ENCODE results near the gene PHKG1. TPM values are rescaled to one million over a fixed set of nuclear protein-coding genes. Genes with fewer than 3 reads are reported as not detected.
A peak's percentile ranks its signal among the peaks of the same experiment; 100 is the strongest.
"Not testable (repeated sequence)": the region's sequence is repeated elsewhere in the genome, so short reads cannot be mapped to it uniquely, and the experiment has no call there.

The PHKG1 gene
- total and polyA plus RNA-seq, 4 donors: 2.9 to 20.5 (median 6.9) TPM

GRCh38 chr7:56092388-56092787 is 364 bp downstream of the PHKG1 start:
- H3K27me3 ChIP-seq (ENCODE audit: control insufficient read depth in 1 of 2, insufficient read depth in 2 of 2, low read length in 1 of 2); H3K4me3 ChIP-seq (ENCODE audit: low read length in 2 of 2); H3K36me3 ChIP-seq (ENCODE audit: control insufficient read depth in 1 of 2, insufficient read depth in 2 of 2, low read length in 1 of 2); DNase-seq; intact Hi-C loops (cut with DNase I); H3K9me3 ChIP-seq (ENCODE audit: control insufficient read depth, low read length); H3K4me1 ChIP-seq (ENCODE audit: control insufficient read depth in 1 of 2, insufficient read depth in 2 of 2, low read length in 2 of 2): not testable (repeated sequence)
- ATAC-seq (ENCODE audit: low FRiP score): peak; percentile 20
- WGBS, 2 donors: 6% methylated on average over 6 of the region's 6 CpGs
- H3K27ac ChIP-seq (ENCODE audit: low read depth in 1 of 2, low read length in 2 of 2): peak overlapping the region; percentile 10 to 97

GRCh38 chr7:56091591-56091990 is 1.2 kb downstream of the PHKG1 start:
- Histone ChIP-seq H3K4me1 (ENCODE audit: control insufficient read depth in 1 of 2, insufficient read depth in 2 of 2, low read length in 2 of 2) (no peaks in the 10 kb centered on the region), H3K4me3 (ENCODE audit: low read length in 2 of 2) (no peak overlapping the region), H3K27me3 (ENCODE audit: control insufficient read depth in 1 of 2, insufficient read depth in 2 of 2, low read length in 1 of 2) (no peaks in the 10 kb centered on the region), H3K9me3 (ENCODE audit: control insufficient read depth, low read length) (no peaks in the 10 kb centered on the region), H3K36me3 (ENCODE audit: control insufficient read depth in 1 of 2, insufficient read depth in 2 of 2, low read length in 1 of 2) (peaks cover 0 to 2% of the 10 kb centered on the region in 2 donors), H3K27ac (ENCODE audit: low read depth in 1 of 2, low read length in 2 of 2) (peak overlapping the region; percentile 97 to 99)
- DNase-seq (peak; percentile 87 to 89), ATAC-seq (ENCODE audit: low FRiP score) (peak; percentile 83)
- intact Hi-C loops (cut with DNase I): no loop called here
- 4 to 9% methylated on average over 3 of the region's 3 CpGs for WGBS, 2 donors

- no peak overlapping the region for H3K27ac ChIP-seq (ENCODE audit: low read depth in 1 of 2, low read length in 2 of 2)
- H3K27me3 ChIP-seq (ENCODE audit: control insufficient read depth in 1 of 2, insufficient read depth in 2 of 2, low read length in 1 of 2): no peaks in the 10 kb centered on the region
- DNase-seq (peak in 1 of 2 donors; percentile 68), ATAC-seq (ENCODE audit: low FRiP score) (no peak)
- intact Hi-C loops (cut with DNase I): no loop called here
- H3K4me1 ChIP-seq (ENCODE audit: control insufficient read depth in 1 of 2, insufficient read depth in 2 of 2, low read length in 2 of 2): no peaks in the 10 kb centered on the region
- H3K9me3 ChIP-seq (ENCODE audit: control insufficient read depth, low read length): no peaks in the 10 kb centered on the region
- no peak overlapping the region for H3K4me3 ChIP-seq (ENCODE audit: low read length in 2 of 2)
- peaks cover 0 to 2% of the 10 kb centered on the region in 2 donors for H3K36me3 ChIP-seq (ENCODE audit: control insufficient read depth in 1 of 2, insufficient read depth in 2 of 2, low read length in 1 of 2)
- WGBS, 2 donors: 92 to 94% methylated on average over 16 of the region's 16 CpGs
Measured at GRCh38 chr7:56087445-56087844, 5.3 kb downstream of the PHKG1 start.

- ATAC-seq (ENCODE audit: low FRiP score): no peak
- peak in 1 of 2 donors; percentile 45 for DNase-seq
- 94 to 96% methylated on average over 7 of the region's 7 CpGs for WGBS, 2 donors
- Histone ChIP-seq H3K4me1 (ENCODE audit: control insufficient read depth in 1 of 2, insufficient read depth in 2 of 2, low read length in 2 of 2) (no peaks in the 10 kb centered on the region), H3K4me3 (ENCODE audit: low read length in 2 of 2) (no peak overlapping the region), H3K27ac (ENCODE audit: low read depth in 1 of 2, low read length in 2 of 2) (no peak overlapping the region), H3K27me3 (ENCODE audit: control insufficient read depth in 1 of 2, insufficient read depth in 2 of 2, low read length in 1 of 2) (no peaks in the 10 kb centered on the region), H3K36me3 (ENCODE audit: control insufficient read depth in 1 of 2, insufficient read depth in 2 of 2, low read length in 1 of 2) (peaks cover 0 to 2% of the 10 kb centered on the region in 2 donors), H3K9me3 (ENCODE audit: control insufficient read depth, low read length) (no peaks in the 10 kb centered on the region)
- intact Hi-C loops (cut with DNase I): no loop called here
Measured at GRCh38 chr7:56086761-56087160, 6.0 kb downstream of the PHKG1 start.

GRCh38 chr7:56083150-56083785 is 9.5 kb downstream of the PHKG1 start:
- H3K4me1 ChIP-seq (ENCODE audit: control insufficient read depth in 1 of 2, insufficient read depth in 2 of 2, low read length in 2 of 2): no peaks in the 10 kb centered on the region
- 26 to 29% methylated on average over 13 of the region's 13 CpGs for WGBS, 2 donors
- no peak for ATAC-seq (ENCODE audit: low FRiP score)
- H3K9me3 ChIP-seq (ENCODE audit: control insufficient read depth, low read length): no peaks in the 10 kb centered on the region
- no peaks in the 10 kb centered on the region for H3K27me3 ChIP-seq (ENCODE audit: control insufficient read depth in 1 of 2, insufficient read depth in 2 of 2, low read length in 1 of 2)
- DNase-seq: peak in 1 of 2 donors; percentile 78
- H3K27ac ChIP-seq (ENCODE audit: low read depth in 1 of 2, low read length in 2 of 2): peak overlapping the region in 1 of 2 donors; percentile 60
- intact Hi-C loops (cut with DNase I): no loop called here
- H3K4me3 ChIP-seq (ENCODE audit: low read length in 2 of 2): no peak overlapping the region
- peaks cover 0 to 2% of the 10 kb centered on the region in 2 donors for H3K36me3 ChIP-seq (ENCODE audit: control insufficient read depth in 1 of 2, insufficient read depth in 2 of 2, low read length in 1 of 2)

- Histone ChIP-seq H3K4me1 (ENCODE audit: control insufficient read depth in 1 of 2, insufficient read depth in 2 of 2, low read length in 2 of 2) (no peaks in the 10 kb centered on the region), H3K9me3 (ENCODE audit: control insufficient read depth, low read length) (no peaks in the 10 kb centered on the region), H3K4me3 (ENCODE audit: low read length in 2 of 2) (no peak overlapping the region), H3K36me3 (ENCODE audit: control insufficient read depth in 1 of 2, insufficient read depth in 2 of 2, low read length in 1 of 2) (no peaks in the 10 kb centered on the region), H3K27me3 (ENCODE audit: control insufficient read depth in 1 of 2, insufficient read depth in 2 of 2, low read length in 1 of 2) (no peaks in the 10 kb centered on the region), H3K27ac (ENCODE audit: low read depth in 1 of 2, low read length in 2 of 2) (no peak overlapping the region)
- no peak for ATAC-seq (ENCODE audit: low FRiP score)
- DNase-seq: peak in 1 of 2 donors; percentile 62
- 93 to 95% methylated on average over 25 to 29 of the region's 29 CpGs for WGBS, 2 donors
- intact Hi-C loops (cut with DNase I): no loop called here
Measured at GRCh38 chr7:56081626-56082340, 11.0 kb downstream of the PHKG1 start.

GRCh38 chr7:56080726-56081435 is 11.9 kb downstream of the PHKG1 start:
- ATAC-seq (ENCODE audit: low FRiP score); H3K36me3 ChIP-seq (ENCODE audit: control insufficient read depth in 1 of 2, insufficient read depth in 2 of 2, low read length in 1 of 2); H3K4me3 ChIP-seq (ENCODE audit: low read length in 2 of 2); H3K9me3 ChIP-seq (ENCODE audit: control insufficient read depth, low read length); H3K4me1 ChIP-seq (ENCODE audit: control insufficient read depth in 1 of 2, insufficient read depth in 2 of 2, low read length in 2 of 2); intact Hi-C loops (cut with DNase I); H3K27me3 ChIP-seq (ENCODE audit: control insufficient read depth in 1 of 2, insufficient read depth in 2 of 2, low read length in 1 of 2): not testable (repeated sequence)
- WGBS, 2 donors: 92 to 95% methylated on average over 28 of the region's 28 CpGs
- H3K27ac ChIP-seq (ENCODE audit: low read depth in 1 of 2, low read length in 2 of 2): peak overlapping the region; percentile 7 to 59
- DNase-seq: peak in 1 of 2 donors; percentile 60

- WGBS, 2 donors: 5 to 6% methylated on average over 12 of the region's 12 CpGs
- H3K4me1 ChIP-seq (ENCODE audit: control insufficient read depth in 1 of 2, insufficient read depth in 2 of 2, low read length in 2 of 2): no peaks in the 10 kb centered on the region
- no peak overlapping the region for H3K4me3 ChIP-seq (ENCODE audit: low read length in 2 of 2)
- ATAC-seq (ENCODE audit: low FRiP score) (peak; percentile 76), DNase-seq (peak; percentile 89 to 92)
- intact Hi-C loops (cut with DNase I): loop anchor here (10.0 kb wide), 1 partner anchor 435 kb away; no protein-coding TSS in a partner anchor
- no peaks in the 10 kb centered on the region for H3K27me3 ChIP-seq (ENCODE audit: control insufficient read depth in 1 of 2, insufficient read depth in 2 of 2, low read length in 1 of 2)
- H3K9me3 ChIP-seq (ENCODE audit: control insufficient read depth, low read length): no peaks in the 10 kb centered on the region
- H3K27ac ChIP-seq (ENCODE audit: low read depth in 1 of 2, low read length in 2 of 2): peak overlapping the region; percentile 69 to 74
- no peaks in the 10 kb centered on the region for H3K36me3 ChIP-seq (ENCODE audit: control insufficient read depth in 1 of 2, insufficient read depth in 2 of 2, low read length in 1 of 2)
Measured at GRCh38 chr7:56079450-56080185, 13.1 kb downstream of the PHKG1 start.

Data from aorta (tissue), 5 donors.